CD1c-positive myeloid dendritic cell (primary cell): Measurements from ENCODE around the gene POU2F1.
"Not testable (repeated sequence)": the region's sequence is repeated elsewhere in the genome, so short reads cannot be mapped to it uniquely, and the experiment has no call there.

ENCODE experiments used
- DNase-seq: peaks from one replicate; pipeline ENCODE4 v3.0.0-alpha.2; 2016; ENCODE audit errors: extremely low spot score

The POU2F1 gene

GRCh38 chr1:167231873-167232450 lies 11.3 kb downstream of the POU2F1 start:
- DNase-seq, result no peak

- DNase-seq, result no peak
Observed at GRCh38 chr1:167232801-167233200, 12.1 kb downstream of the POU2F1 start.

GRCh38 chr1:167233373-167233772 lies 12.7 kb downstream of the POU2F1 start:
- DNase-seq, result no peak

GRCh38 chr1:167237000-167237399 lies 16.3 kb downstream of the POU2F1 start:
- no peak for DNase-seq

- no peak for DNase-seq
Observed at GRCh38 chr1:167238713-167239112, 18.0 kb downstream of the POU2F1 start.

- no peak for DNase-seq
Observed at GRCh38 chr1:167239257-167239656, 18.6 kb downstream of the POU2F1 start.

- no peak for DNase-seq
Observed at GRCh38 chr1:167244244-167244643, 23.6 kb downstream of the POU2F1 start.

- not testable (repeated sequence) for DNase-seq
Observed at GRCh38 chr1:167245168-167245567, 24.5 kb downstream of the POU2F1 start.

- no peak for DNase-seq
Observed at GRCh38 chr1:167246971-167247370, 26.3 kb downstream of the POU2F1 start.

- DNase-seq, result no peak
Observed at GRCh38 chr1:167247754-167248153, 27.1 kb downstream of the POU2F1 start.

- DNase-seq, result no peak
Observed at GRCh38 chr1:167248707-167249642, 28.3 kb downstream of the POU2F1 start.

- no peak for DNase-seq
Observed at GRCh38 chr1:167249702-167250101, 29.0 kb downstream of the POU2F1 start.

GRCh38 chr1:167250482-167250881 lies 29.8 kb downstream of the POU2F1 start:
- no peak for DNase-seq

- DNase-seq, result no peak
Observed at GRCh38 chr1:167251472-167251871, 30.8 kb downstream of the POU2F1 start.

- DNase-seq, result no peak
Observed at GRCh38 chr1:167252986-167253385, 32.3 kb downstream of the POU2F1 start.

- DNase-seq, result no peak
Observed at GRCh38 chr1:167258858-167259257, 38.2 kb downstream of the POU2F1 start.

GRCh38 chr1:167262836-167263235 lies 42.1 kb downstream of the POU2F1 start:
- DNase-seq, result no peak

GRCh38 chr1:167263344-167263743 lies 42.7 kb downstream of the POU2F1 start:
- DNase-seq, result no peak

GRCh38 chr1:167263819-167264464 lies 43.3 kb downstream of the POU2F1 start:
- peak; percentile 51 for DNase-seq

- no peak for DNase-seq
Observed at GRCh38 chr1:167266965-167267364, 46.3 kb downstream of the POU2F1 start.

- no peak for DNase-seq
Observed at GRCh38 chr1:167268347-167268787, 47.7 kb downstream of the POU2F1 start.

GRCh38 chr1:167270349-167271092 lies 49.8 kb downstream of the POU2F1 start:
- no peak for DNase-seq
